A673 (cell line): Measurements from ENCODE around the gene SCN9A.

Source experiments
- CTCF ChIP-seq: fragments of 300-800, 200-600 bp; sonication (generic); conservative IDR thresholded peaks from 2 replicates; pipeline ENCODE4 v1.5.1; 2017; ENCODE audit warnings: low read depth, mild to moderate bottlenecking, antibody characterized with exemption, low read length, moderate library complexity, mixed read lengths
- EZH2 ChIP-seq: fragments of 200-600 bp; sonication (generic); IDR thresholded peaks from 2 replicates; pipeline ENCODE4 v1.6.1; 2017; ENCODE audit warnings: borderline replicate concordance, low read depth, mild to moderate bottlenecking, mixed read lengths, antibody characterized with exemption, low read length; ENCODE audit not compliant: poor library complexity, severe bottlenecking

GRCh38 chr2:166184789-166185188 lies 191.0 kb downstream of the SCN9A start:
- TF ChIP-seq EZH2 (no peak), CTCF (no peak)
